Measurements from ENCODE around the gene IL31RA.

IL31RA gene

DNA sequence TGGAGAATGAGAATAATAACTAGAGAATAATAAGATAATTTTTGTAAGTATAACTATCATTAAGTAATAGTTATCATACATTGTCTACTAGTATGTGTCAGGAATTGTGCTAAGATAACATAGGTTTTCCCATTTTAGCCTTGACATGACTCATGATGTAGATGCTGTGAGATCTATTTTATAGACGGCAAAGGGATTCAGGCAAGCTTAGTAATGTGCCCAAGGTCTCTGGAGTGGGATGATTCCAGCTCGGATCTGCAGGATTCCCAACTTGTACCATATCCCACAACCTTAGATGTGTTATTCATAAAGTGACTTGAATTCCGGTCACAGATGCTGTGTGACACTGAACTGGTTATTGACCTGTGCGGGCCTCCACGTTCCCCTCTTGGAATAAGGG is 51.5 kb downstream of the IL31RA start:
- DNase-seq (ENCODE audit: low read depth, low spot score) = no peak
- H3K4me3 ChIP-seq (ENCODE audit: low read depth, low read length) = no peak overlapping the region
- in situ Hi-C loops (cut with HindIII; ENCODE audit: low sequenced_read_pairs) = no loop called here
- TF ChIP-seq, protein P1, sequence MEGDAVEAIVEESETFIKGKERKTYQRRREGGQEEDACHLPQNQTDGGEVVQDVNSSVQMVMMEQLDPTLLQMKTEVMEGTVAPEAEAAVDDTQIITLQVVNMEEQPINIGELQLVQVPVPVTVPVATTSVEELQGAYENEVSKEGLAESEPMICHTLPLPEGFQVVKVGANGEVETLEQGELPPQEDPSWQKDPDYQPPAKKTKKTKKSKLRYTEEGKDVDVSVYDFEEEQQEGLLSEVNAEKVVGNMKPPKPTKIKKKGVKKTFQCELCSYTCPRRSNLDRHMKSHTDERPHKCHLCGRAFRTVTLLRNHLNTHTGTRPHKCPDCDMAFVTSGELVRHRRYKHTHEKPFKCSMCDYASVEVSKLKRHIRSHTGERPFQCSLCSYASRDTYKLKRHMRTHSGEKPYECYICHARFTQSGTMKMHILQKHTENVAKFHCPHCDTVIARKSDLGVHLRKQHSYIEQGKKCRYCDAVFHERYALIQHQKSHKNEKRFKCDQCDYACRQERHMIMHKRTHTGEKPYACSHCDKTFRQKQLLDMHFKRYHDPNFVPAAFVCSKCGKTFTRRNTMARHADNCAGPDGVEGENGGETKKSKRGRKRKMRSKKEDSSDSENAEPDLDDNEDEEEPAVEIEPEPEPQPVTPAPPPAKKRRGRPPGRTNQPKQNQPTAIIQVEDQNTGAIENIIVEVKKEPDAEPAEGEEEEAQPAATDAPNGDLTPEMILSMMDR (IDR thresholded peaks at IDR 0.05; ENCODE audit: low read depth, low read length) = no peak

DNA sequence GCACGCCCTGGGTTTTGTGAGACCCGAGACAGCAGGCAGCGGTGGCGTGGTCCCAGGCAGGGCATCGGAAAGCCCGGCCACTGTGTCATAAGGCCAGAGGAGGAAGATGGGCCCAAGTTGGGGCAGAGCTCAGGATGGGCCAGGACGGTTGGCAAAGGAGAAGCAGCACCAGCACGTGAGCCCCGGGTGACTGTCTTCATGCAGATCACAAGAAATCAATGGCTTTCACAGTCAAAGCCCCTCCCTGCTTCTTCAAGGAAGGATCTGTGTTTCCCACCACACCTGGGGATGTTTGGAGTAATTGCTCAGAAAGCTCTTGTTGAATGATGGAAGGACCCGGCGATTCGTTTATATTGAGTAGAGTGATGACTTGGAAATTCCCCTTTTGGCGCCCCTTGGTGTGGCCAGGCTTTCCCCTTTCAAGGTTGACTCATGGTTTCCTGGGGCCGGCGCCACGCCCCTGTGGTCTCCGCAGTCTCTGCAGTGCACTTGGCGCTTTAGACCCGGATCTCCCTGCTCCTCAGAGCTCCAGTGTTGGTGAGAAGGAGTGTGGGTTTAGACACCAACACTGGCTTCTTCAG is 52.1 kb downstream of the IL31RA start:
- in situ Hi-C loops (cut with HindIII; ENCODE audit: low sequenced_read_pairs) = no loop called here
- TF ChIP-seq, protein P1 (IDR thresholded peaks at IDR 0.05; ENCODE audit: low read depth, low read length) = no peak

DNA sequence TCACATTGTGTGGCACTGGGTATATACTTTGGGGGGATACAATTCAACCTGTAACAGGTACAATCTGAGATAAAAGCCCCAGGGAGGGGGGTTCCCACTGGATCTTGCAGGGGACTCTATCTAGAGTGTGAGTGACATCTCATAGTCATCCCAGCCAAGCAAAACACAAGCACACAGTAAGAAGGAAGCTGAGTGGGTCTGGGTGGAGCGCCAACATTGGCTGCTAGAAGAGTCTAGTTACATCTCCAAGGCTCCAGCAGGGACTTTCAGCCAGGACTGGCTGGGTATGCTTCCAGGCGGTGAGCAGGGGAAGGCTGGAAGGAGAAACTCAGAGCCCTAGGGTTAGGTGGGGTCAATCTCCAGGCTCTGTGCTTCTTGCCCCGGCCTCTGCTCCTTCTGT is 53.0 kb downstream of the IL31RA start:
- TF ChIP-seq, protein P1 (IDR thresholded peaks at IDR 0.05; ENCODE audit: low read depth, low read length) = no peak
- DNase-seq (ENCODE audit: low read depth, low spot score) = peak; percentile 62
- H3K4me3 ChIP-seq (ENCODE audit: low read depth, low read length) = no peak overlapping the region
- in situ Hi-C loops (cut with HindIII; ENCODE audit: low sequenced_read_pairs) = no loop called here

More for the DNA sequence above, 52.1 kb downstream of the IL31RA start:
- DNase-seq (ENCODE audit: low read depth, low spot score) = peak; percentile 68
- H3K4me3 ChIP-seq (ENCODE audit: low read depth, low read length) = no peak overlapping the region

DNA sequence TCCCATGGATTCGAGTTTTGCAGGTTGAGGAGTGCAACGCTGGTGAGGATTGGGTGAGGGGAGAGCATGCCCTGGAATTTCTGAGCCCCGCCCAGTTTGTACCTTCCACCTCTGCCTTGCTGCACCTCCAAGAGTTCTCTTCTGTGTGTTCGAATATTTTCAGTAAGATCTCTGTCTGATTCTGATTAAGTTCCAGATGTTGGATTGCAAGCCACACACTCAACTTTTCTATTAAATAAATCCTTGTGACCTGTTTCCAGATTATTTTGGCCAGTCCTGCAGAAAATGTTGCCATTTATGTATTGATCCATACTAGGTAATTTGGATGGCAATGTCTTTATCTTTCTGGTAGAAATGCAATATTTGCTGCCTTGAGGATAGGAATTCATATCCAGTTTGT is 54.1 kb downstream of the IL31RA start:
- no peak overlapping the region for H3K4me3 ChIP-seq (ENCODE audit: low read depth, low read length)
- DNase-seq (ENCODE audit: low read depth, low spot score) = no peak
- TF ChIP-seq, protein P1 (IDR thresholded peaks at IDR 0.05; ENCODE audit: low read depth, low read length) = no peak
- in situ Hi-C loops (cut with HindIII; ENCODE audit: low sequenced_read_pairs) = no loop called here

DNA sequence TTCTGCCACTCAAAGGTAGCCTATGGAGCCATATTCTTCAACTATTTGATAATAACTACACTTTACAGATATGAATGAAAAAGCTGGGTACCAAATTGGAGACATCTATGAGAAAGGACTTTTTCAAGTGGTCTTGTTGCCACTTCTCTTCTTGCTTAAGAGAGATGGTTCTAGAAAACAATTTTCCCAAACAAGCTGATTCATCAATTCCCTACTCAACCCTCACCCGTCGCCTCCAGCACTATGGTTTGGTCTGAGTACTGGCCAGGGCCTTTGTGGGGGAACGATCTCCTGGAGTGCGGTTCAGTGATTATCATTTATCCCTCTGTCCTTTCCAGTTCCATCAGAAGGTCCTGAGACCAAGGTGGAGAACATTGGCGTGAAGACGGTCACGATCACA is 56.8 kb downstream of the IL31RA start:
- in situ Hi-C loops (cut with HindIII; ENCODE audit: low sequenced_read_pairs) = no loop called here
- H3K4me3 ChIP-seq (ENCODE audit: low read depth, low read length) = no peak overlapping the region
- DNase-seq (ENCODE audit: low read depth, low spot score) = no peak
- TF ChIP-seq, protein P1 (IDR thresholded peaks at IDR 0.05; ENCODE audit: low read depth, low read length) = no peak

DNA sequence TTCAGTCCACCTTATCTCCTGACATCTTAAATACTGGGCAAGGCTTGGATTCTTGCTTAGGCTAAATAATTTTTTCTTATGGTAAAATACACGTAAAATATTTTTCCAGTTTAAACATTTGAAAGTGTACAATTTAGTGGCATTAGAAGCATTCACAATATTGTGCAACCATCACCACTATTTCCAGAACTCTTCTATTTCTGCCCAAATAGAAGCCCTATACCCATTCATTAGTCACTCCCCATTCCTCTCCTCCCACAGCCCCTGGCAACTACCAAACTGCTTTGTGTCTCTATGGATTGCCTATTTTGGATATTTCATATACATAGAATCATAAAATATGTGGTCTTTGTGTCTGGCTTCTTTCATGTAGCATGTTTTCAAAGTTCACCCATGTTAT is 57.6 kb downstream of the IL31RA start:
- in situ Hi-C loops (cut with HindIII; ENCODE audit: low sequenced_read_pairs) = no loop called here
- H3K4me3 ChIP-seq (ENCODE audit: low read depth, low read length) = no peak overlapping the region
- DNase-seq (ENCODE audit: low read depth, low spot score) = no peak
- TF ChIP-seq, protein P1 (IDR thresholded peaks at IDR 0.05; ENCODE audit: low read depth, low read length) = no peak

Data from astrocyte of the spinal cord (primary cell).